Naive B cell (primary cell): ENCODE measurements around the gene ZNF423. TPM values are rescaled to one million over a fixed set of nuclear protein-coding genes. Genes with fewer than 3 reads are reported as not detected.
A peak's percentile ranks its signal among the peaks of the same experiment; 100 is the strongest.
"Not testable (repeated sequence)": the region's sequence is repeated elsewhere in the genome, so short reads cannot be mapped to it uniquely, and the experiment has no call there.

Experiments used
- ATAC-seq, 2 donors: fragments of 150-1000 bp; cut with Tn5 transposase; 2 replicates each; pipeline ENCODE4 v1.10.0; 2021; ENCODE audit warnings: low read depth in 2 of 2, mild to moderate bottlenecking in 2 of 2, moderate library complexity in 2 of 2
- DNase-seq: peaks from one replicate; pipeline ENCODE4 v3.0.0; 2022
- H3K27ac Mint-ChIP-seq, 6 donors: one replicate each; pipeline ENCODE4 v1.8.0; 2020 to 2022; ENCODE audit warnings: mild to moderate bottlenecking in 6 of 6, mixed read lengths in 6 of 6, moderate library complexity in 5 of 6, inconsistent platforms in 2 of 6
- H3K27me3 Mint-ChIP-seq, 3 donors: one replicate each; pipeline ENCODE4 v1.8.0; 2021 to 2022; ENCODE audit warnings: mixed read lengths in 3 of 3, mild to moderate bottlenecking in 1 of 3
- H3K36me3 Mint-ChIP-seq, 2 donors: one replicate each; pipeline ENCODE4 v1.8.0; 2020 to 2022; ENCODE audit warnings: mixed read lengths in 2 of 2, inconsistent platforms in 1 of 2, mild to moderate bottlenecking in 1 of 2
- H3K4me1 Mint-ChIP-seq, 3 donors: one replicate each; pipeline ENCODE4 v1.8.0; 2020 to 2022; ENCODE audit warnings: mixed read lengths in 3 of 3, inconsistent platforms in 1 of 3, mild to moderate bottlenecking in 1 of 3, moderate library complexity in 1 of 3
- H3K4me3 Mint-ChIP-seq, 8 donors: one replicate each; pipeline ENCODE4 v1.8.0; 2020 to 2022; ENCODE audit warnings: mild to moderate bottlenecking in 8 of 8, mixed read lengths in 8 of 8, moderate library complexity in 8 of 8, inconsistent platforms in 2 of 8
- H3K9me3 Mint-ChIP-seq, 7 donors: one replicate each; pipeline ENCODE4 v1.8.0; 2020 to 2022; ENCODE audit warnings: mixed read lengths in 7 of 7, mild to moderate bottlenecking in 5 of 7, inconsistent platforms in 2 of 7, moderate library complexity in 1 of 7
- polyA plus RNA-seq, 6 donors: library from polyadenylated mRNA; unstranded; fragments of 300-500 nt; fragmentation: Illumina TruSeq; gene quantifications; one replicate each; pipeline ENCODE4 v1.2.3, GENCODE V29; 2021; ENCODE audit warnings: low read depth in 6 of 6

The ZNF423 gene
- polyA plus RNA-seq, 6 donors from 2014 or later: not detected

DNA sequence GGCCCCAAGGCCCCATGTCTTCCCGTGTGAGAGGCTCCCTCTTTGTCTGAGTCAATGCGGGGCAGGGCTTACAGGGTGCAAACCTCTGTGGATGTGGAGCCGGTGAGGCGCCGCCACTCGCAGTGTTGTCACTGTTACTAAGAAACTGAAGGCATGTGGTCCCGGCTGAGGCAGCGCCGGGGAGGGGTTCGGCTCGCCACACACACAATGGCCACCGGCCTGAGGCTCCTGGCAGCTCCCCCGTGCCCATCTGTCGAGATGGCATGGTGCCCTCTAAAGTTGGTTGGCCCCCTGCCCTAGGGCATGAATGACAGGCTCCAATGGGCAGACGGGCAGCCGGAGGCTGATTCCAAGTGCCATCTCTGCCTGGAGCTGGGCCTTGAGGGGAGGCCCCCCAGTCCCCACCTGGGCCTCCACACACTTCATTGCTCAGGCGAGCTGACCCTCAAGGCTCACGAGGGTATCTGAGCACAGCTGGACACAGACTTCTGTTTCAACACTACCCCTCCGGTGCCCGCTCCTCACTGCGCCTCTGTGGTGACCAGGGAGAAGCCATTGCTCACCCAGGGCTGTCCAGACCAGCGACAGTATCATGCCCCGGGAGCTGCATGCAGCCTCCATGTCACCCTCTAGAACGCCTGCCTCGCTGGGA is 345.1 kb downstream of the ZNF423 start:
- Mint-ChIP-seq H3K4me3 (peak overlapping the region in 1 of 8 donors; percentile 42), H3K36me3 (no peaks in the 10 kb centered on the region), H3K4me1 (no peaks in the 10 kb centered on the region), H3K27me3 (no peaks in the 10 kb centered on the region), H3K27ac (peak overlapping the region in 1 of 6 donors; percentile 69), H3K9me3 (peaks cover 0 to 9% (median 0%) of the 10 kb centered on the region in 7 donors)
- no peak for DNase-seq
- no peak for ATAC-seq

- no peak overlapping the region for H3K4me3 Mint-ChIP-seq
- H3K4me1 Mint-ChIP-seq: no peaks in the 10 kb centered on the region
- H3K9me3 Mint-ChIP-seq: peaks cover 0 to 9% (median 0%) of the 10 kb centered on the region in 7 donors
- H3K27ac Mint-ChIP-seq: no peak overlapping the region
- ATAC-seq (no peak), DNase-seq (no peak)
- H3K36me3 Mint-ChIP-seq: no peaks in the 10 kb centered on the region
- H3K27me3 Mint-ChIP-seq: no peaks in the 10 kb centered on the region
These were observed 345.8 kb downstream of the ZNF423 start for GRCh38 chr16:49510141-49510540.

DNA sequence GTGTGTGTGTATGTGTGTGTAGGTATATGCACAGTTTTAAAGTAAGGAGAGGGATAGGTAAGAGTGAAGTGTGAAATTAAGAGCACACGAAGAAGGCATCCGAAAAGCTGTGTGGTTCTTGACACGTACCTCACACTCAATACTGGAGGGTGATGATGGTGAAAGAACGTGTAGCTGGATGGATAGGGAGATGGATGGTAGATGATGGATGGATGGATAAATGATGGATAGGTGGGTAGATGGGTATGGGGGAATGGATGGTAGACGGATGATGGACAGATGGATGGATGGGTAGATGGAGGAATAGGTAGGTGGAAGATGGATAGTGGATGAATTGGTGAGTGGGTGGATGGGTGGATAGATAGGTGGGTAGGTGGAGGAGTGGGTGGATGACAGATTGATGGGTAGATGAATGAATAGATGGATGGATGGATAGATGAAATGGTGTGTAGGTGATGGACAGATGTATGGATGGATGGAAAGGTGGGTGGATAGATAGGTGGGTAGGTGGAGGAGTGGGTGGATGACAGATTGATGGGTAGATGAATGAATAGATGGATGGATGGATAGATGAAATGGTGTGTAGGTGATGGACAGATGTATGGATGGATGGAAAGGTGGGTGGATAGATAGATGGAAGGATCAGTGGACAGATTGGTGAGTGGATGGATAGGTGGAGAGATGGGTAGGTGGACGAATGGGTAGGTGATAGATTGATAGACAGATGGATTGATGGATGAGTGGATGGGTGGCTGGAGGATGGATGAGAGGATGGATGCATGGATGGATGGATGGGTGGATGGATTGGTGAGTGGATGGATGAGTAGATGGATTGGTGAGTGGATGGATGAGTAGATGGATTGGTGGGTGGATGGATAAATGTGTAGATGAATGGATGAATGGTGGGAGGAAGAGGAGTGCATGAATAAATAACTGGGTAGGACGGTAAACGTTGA is 349.6 kb downstream of the ZNF423 start:
- Mint-ChIP-seq H3K4me1 (peaks cover 18 to 22% (median 21%) of the 10 kb centered on the region in 3 donors), H3K4me3 (peak overlapping the region in 1 of 8 donors; percentile 17), H3K27ac (peak overlapping the region in 1 of 6 donors; percentile 41)
- not testable (repeated sequence) for H3K36me3 Mint-ChIP-seq, DNase-seq, ATAC-seq, H3K9me3 Mint-ChIP-seq, H3K27me3 Mint-ChIP-seq

DNA sequence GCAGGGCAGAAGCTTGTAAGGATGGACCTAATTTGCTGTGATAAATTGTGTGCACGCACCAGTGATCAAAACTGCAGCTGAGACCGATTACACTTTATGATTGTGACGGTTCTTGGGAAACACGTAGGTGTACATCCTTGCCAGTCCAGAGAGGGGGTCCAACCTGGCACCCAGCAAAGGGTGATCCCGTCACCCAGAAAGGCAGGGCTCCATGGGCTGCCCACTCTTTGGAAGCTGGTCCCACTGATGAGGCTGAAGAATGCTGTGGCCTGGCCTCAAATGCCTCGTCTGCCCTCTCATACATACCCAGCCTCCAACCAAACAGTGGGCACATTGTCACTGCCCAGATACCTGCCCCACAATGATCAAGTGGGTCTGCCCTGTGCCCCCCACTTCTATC is 350.4 kb downstream of the ZNF423 start:
- ATAC-seq (no peak), DNase-seq (no peak)
- H3K36me3 Mint-ChIP-seq: no peaks in the 10 kb centered on the region
- no peaks in the 10 kb centered on the region for H3K27me3 Mint-ChIP-seq
- H3K27ac Mint-ChIP-seq: peak overlapping the region in 1 of 6 donors; percentile 20
- peaks cover 0 to 9% (median 0%) of the 10 kb centered on the region in 7 donors for H3K9me3 Mint-ChIP-seq
- peaks cover 18 to 22% (median 21%) of the 10 kb centered on the region in 3 donors for H3K4me1 Mint-ChIP-seq
- H3K4me3 Mint-ChIP-seq: no peak overlapping the region

GRCh38 chr16:49504626-49505025 is 351.3 kb downstream of the ZNF423 start:
- H3K4me3 Mint-ChIP-seq: no peak overlapping the region

DNA sequence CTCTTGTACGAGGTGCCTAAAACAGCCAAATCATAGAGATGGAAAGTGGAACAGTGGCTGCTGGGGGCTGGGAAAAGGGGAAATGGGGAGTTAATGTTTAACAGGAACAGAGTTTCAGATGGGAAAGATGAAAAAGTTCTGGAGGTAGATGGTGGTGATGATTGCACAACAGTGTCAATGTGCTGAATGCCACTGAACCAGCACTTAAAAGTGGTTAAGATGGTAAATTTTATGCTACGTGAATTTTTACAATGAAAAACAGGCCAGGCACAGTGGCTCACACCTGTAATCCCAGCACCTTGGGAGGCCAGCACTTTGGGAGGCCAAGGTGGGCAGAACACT is 351.9 kb downstream of the ZNF423 start:
- no peak for ATAC-seq
- H3K4me3 Mint-ChIP-seq: peak overlapping the region in 1 of 8 donors; percentile 57
- no peak for DNase-seq
- H3K9me3 Mint-ChIP-seq: peaks cover 0 to 9% (median 0%) of the 10 kb centered on the region in 7 donors
- H3K4me1 Mint-ChIP-seq: peaks cover 18 to 22% (median 21%) of the 10 kb centered on the region in 3 donors
- peak overlapping the region in 2 of 6 donors; percentile 7 to 39 for H3K27ac Mint-ChIP-seq
- no peaks in the 10 kb centered on the region for H3K36me3 Mint-ChIP-seq
- no peaks in the 10 kb centered on the region for H3K27me3 Mint-ChIP-seq

More at GRCh38 chr16:49504626-49505025, 351.3 kb downstream of the ZNF423 start:
- Mint-ChIP-seq H3K4me1 (peaks cover 18 to 22% (median 21%) of the 10 kb centered on the region in 3 donors), H3K36me3 (no peaks in the 10 kb centered on the region), H3K9me3 (peaks cover 0 to 9% (median 0%) of the 10 kb centered on the region in 7 donors), H3K27ac (no peak overlapping the region), H3K27me3 (no peaks in the 10 kb centered on the region)
- DNase-seq (no peak), ATAC-seq (no peak)

DNA sequence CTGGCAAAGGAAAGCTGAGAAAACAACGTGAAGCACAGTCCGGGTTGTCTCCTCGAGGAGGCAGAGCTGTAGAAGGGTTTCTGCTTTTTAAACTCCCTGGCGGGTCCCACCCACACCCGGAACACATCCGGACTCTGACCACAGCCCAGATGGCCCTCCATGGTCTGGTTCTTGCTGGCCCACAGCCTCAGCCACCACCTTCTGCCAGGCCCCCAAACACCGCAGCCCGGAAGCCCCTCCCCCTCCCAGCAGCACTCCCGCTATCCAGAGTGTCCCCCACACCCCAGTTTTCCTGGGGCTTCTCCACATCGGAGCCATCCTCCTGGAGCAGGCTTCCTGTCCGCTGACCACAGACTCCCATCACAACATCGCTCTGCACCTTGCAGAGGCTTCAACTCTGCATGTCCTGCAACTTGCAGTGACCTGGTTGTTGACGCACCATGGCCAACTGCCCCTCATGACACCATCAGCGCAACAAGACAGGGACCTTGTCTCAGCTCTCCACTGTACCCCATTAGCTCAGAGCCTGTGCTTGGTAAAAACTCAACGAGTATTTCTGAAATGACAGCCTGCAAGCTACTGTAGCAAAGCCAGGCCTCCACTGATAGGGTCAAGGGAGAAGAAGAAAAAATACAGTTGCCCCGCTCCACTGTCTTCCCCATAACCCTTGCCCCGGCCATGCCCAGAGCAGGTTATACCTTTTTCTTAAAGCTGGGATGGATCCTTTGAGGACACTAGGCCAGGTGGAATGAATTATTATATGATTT is 352.5 kb downstream of the ZNF423 start:
- no peaks in the 10 kb centered on the region for H3K27me3 Mint-ChIP-seq
- no peaks in the 10 kb centered on the region for H3K36me3 Mint-ChIP-seq
- peak overlapping the region in 5 of 8 donors; percentile 57 to 78 (median 70) for H3K4me3 Mint-ChIP-seq
- no peak for ATAC-seq
- no peak for DNase-seq
- H3K9me3 Mint-ChIP-seq: peaks cover 0 to 9% (median 0%) of the 10 kb centered on the region in 7 donors
- H3K27ac Mint-ChIP-seq: peak overlapping the region in 4 of 6 donors; percentile 7 to 94 (median 23)
- H3K4me1 Mint-ChIP-seq: peaks cover 18 to 22% (median 21%) of the 10 kb centered on the region in 3 donors

- Mint-ChIP-seq H3K9me3 (peaks cover 0 to 9% (median 0%) of the 10 kb centered on the region in 7 donors), H3K4me1 (peaks cover 18 to 22% (median 21%) of the 10 kb centered on the region in 3 donors), H3K4me3 (peak overlapping the region in 4 of 8 donors; percentile 4 to 61 (median 50)), H3K27ac (no peak overlapping the region), H3K36me3 (no peaks in the 10 kb centered on the region), H3K27me3 (peaks cover 0 to 6% (median 2%) of the 10 kb centered on the region in 3 donors)
- ATAC-seq (no peak), DNase-seq (no peak)
These were observed 353.6 kb downstream of the ZNF423 start for GRCh38 chr16:49502136-49502881.

DNA sequence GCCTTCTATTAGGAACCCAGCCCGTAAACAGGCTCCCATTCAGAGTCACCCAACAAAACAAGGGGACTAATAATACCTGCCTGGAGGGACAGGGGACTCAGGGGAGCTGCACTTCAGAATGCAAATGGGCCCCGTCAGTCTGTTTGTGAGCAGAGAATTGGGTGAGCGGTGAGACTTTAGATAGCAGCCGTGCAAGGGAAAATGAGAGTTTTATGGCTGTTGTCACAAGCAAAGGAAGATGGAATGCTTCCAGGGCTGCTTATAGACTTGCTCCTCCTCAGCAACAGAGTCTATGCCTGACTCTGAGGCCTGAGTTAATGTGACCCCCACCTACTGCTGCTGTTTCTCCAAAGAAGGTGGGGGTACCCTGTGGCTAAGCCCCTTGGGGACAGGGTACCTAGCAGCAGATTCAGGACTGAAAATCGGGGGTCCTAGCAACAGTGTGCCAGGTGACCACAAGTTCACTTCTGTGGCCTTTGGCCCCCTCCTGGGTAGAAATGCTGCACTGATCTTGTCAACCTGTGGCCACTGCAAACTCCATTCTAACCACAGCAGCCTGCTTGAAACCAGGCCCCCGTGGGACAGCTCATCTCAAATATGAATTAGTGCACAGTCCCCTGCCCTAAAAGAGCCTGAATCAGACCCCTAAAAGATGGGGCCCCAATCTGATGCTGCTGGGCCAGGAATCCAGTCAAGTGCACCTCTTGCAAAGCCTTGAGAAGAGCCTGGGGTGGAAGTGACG is 355.9 kb downstream of the ZNF423 start:
- Mint-ChIP-seq H3K27me3 (peaks cover 0 to 22% (median 13%) of the 10 kb centered on the region in 3 donors), H3K36me3 (no peaks in the 10 kb centered on the region), H3K4me3 (peak overlapping the region in 1 of 8 donors; percentile 56), H3K9me3 (no peaks in the 10 kb centered on the region), H3K4me1 (peaks cover 18 to 22% (median 21%) of the 10 kb centered on the region in 3 donors), H3K27ac (no peak overlapping the region)
- ATAC-seq: no peak
- no peak for DNase-seq

GRCh38 chr16:49499414-49499785 is 356.5 kb downstream of the ZNF423 start:
- H3K27me3 Mint-ChIP-seq: peaks cover 5 to 22% (median 13%) of the 10 kb centered on the region in 3 donors
- no peak for ATAC-seq
- H3K27ac Mint-ChIP-seq: no peak overlapping the region
- no peaks in the 10 kb centered on the region for H3K9me3 Mint-ChIP-seq
- no peaks in the 10 kb centered on the region for H3K36me3 Mint-ChIP-seq
- H3K4me1 Mint-ChIP-seq: peaks cover 21 to 22% (median 21%) of the 10 kb centered on the region in 3 donors
- no peak for DNase-seq
- H3K4me3 Mint-ChIP-seq: no peak overlapping the region

DNA sequence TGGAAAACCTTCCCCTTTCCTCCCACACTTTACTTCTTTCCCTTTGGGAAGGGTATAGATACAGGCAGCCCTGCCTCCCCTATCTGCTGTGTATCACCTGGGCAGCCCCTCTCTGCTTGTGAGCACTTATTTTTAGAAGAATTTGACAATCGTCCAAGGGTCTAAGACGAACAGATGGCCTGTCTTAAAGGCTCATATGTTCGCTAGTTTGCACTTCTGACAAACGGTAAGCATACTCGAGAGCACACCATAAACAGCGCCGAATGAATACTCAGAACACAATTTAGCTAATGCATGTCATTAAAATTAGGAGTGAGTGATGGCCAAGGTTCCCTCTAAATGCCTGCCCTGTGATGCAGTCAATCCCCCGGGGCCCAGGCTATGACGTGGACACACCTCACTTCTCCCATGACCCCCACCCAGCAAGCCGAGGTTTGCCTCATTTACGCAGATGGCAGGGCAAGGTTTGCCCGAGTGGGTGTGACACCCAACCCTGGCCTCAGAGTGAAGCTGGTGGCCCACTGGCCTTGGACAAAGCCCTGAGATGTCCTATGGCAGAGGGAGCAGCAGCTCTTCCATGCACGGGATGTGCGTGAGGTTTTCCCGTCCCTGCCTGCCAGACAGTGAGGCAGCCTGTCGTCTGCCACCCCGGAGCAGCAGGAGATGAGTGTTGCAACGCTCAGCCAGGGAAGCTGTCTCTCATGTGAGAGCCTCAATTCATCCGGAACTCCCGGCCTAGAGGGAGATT is 357.1 kb downstream of the ZNF423 start:
- ATAC-seq (no peak), DNase-seq (no peak)
- Mint-ChIP-seq H3K36me3 (no peaks in the 10 kb centered on the region), H3K9me3 (no peaks in the 10 kb centered on the region), H3K4me3 (no peak overlapping the region), H3K27me3 (peaks cover 5 to 22% (median 14%) of the 10 kb centered on the region in 3 donors), H3K27ac (no peak overlapping the region), H3K4me1 (peaks cover 19 to 22% (median 21%) of the 10 kb centered on the region in 3 donors)
